Activated CD4-positive, CD25-positive, alpha-beta regulatory T cell treated with anti-CD3 and anti-CD28 coated beads, Interleukin-2, amount 50 U/mL, for 24 hours (primary cell): Measurements from ENCODE around the gene MTHFSD.

Source experiments
- ATAC-seq, 2 donors: fragments of 150-1000 bp; cut with Tn5 transposase; one replicate each; pipeline ENCODE4 v1.10.0; 2021; ENCODE audit warnings: mild to moderate bottlenecking in 1 of 2, moderate library complexity in 1 of 2

MTHFSD gene

DNA sequence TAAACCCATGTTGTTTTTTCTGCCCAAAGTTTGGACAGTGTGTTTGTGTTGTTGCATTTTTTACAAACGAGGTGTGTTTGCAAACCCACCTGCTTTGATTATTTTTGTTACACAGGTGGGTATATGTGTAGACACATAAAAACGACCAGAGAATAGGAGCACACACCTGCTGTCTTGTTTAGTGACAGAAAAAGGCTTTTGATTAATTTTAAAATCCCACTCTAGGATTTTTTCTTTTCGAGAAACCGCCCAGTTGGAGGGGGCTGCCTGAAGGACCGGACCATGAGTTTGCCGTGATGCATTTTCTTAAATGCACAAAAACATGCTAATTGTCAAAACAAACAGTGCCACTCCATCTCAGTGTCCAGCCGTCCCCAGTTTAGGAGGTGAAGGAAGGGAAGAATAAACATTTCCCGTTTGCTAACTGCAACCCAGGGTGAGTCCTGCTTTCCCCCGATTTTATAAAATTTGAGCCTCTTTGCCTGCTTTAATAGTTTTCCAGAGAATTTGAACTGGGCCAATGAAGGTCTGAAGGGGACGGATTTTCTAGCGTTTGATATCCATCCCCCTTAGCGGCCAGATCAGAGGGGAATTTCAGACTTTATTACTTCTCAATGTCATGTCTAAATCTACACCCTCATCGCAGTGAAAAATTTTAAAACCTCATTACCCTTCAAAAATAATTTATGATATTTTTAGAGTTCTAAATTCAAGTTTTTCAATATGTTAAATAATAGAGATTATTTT, 14.8 kb upstream of the MTHFSD start:
- no peak for ATAC-seq

GRCh38 chr16:86568677-86569623, 13.9 kb upstream of the MTHFSD start:
- no peak for ATAC-seq

DNA sequence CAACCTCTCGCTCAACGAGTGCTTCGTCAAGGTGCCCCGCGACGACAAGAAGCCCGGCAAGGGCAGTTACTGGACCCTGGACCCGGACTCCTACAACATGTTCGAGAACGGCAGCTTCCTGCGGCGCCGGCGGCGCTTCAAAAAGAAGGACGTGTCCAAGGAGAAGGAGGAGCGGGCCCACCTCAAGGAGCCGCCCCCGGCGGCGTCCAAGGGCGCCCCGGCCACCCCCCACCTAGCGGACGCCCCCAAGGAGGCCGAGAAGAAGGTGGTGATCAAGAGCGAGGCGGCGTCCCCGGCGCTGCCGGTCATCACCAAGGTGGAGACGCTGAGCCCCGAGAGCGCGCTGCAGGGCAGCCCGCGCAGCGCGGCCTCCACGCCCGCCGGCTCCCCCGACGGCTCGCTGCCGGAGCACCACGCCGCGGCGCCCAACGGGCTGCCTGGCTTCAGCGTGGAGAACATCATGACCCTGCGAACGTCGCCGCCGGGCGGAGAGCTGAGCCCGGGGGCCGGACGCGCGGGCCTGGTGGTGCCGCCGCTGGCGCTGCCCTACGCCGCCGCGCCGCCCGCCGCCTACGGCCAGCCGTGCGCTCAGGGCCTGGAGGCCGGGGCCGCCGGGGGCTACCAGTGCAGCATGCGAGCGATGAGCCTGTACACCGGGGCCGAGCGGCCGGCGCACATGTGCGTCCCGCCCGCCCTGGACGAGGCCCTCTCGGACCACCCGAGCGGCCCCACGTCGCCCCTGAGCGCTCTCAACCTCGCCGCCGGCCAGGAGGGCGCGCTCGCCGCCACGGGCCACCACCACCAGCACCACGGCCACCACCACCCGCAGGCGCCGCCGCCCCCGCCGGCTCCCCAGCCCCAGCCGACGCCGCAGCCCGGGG, 12.9 kb upstream of the MTHFSD start:
- ATAC-seq, result no peak

DNA sequence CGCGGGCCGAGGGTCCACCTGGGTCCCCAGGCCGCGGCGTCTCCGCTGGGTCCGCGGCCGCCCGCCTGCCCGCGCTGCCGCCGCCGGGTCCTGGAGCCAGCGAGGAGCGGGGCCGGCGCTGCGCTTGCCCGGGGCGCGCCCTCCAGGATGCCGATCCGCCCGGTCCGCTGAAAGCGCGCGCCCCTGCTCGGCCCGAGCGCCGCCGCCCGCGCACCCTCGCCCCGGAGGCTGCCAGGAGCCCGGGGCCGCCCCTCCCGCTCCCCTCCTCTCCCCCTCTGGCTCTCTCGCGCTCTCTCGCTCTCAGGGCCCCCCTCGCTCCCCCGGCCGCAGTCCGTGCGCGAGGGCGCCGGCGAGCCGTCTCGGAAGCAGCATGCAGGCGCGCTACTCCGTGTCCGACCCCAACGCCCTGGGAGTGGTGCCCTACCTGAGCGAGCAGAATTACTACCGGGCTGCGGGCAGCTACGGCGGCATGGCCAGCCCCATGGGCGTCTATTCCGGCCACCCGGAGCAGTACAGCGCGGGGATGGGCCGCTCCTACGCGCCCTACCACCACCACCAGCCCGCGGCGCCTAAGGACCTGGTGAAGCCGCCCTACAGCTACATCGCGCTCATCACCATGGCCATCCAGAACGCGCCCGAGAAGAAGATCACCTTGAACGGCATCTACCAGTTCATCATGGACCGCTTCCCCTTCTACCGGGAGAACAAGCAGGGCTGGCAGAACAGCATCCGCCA, 12.1 kb upstream of the MTHFSD start:
- no peak for ATAC-seq

DNA sequence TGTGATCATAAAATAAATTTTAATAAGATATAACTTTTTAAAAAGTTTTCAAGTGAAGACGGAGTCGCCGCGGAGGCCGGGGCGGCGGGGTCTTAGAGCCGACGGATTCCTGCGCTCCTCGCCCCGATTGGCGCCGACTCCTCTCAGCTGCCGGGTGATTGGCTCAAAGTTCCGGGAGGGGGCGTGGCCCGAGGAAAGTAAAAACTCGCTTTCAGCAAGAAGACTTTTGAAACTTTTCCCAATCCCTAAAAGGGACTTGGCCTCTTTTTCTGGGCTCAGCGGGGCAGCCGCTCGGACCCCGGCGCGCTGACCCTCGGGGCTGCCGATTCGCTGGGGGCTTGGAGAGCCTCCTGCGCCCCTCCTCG, 11.5 kb upstream of the MTHFSD start, which contains the start of gene FOXC2:
Gene FOXC2, plus strand, starts transcription at position 229 of the 365 bp plus-strand sequence. CDS start 507 bp downstream, outside the sequence.
- peak in 1 of 2 donors; percentile 50 for ATAC-seq

DNA sequence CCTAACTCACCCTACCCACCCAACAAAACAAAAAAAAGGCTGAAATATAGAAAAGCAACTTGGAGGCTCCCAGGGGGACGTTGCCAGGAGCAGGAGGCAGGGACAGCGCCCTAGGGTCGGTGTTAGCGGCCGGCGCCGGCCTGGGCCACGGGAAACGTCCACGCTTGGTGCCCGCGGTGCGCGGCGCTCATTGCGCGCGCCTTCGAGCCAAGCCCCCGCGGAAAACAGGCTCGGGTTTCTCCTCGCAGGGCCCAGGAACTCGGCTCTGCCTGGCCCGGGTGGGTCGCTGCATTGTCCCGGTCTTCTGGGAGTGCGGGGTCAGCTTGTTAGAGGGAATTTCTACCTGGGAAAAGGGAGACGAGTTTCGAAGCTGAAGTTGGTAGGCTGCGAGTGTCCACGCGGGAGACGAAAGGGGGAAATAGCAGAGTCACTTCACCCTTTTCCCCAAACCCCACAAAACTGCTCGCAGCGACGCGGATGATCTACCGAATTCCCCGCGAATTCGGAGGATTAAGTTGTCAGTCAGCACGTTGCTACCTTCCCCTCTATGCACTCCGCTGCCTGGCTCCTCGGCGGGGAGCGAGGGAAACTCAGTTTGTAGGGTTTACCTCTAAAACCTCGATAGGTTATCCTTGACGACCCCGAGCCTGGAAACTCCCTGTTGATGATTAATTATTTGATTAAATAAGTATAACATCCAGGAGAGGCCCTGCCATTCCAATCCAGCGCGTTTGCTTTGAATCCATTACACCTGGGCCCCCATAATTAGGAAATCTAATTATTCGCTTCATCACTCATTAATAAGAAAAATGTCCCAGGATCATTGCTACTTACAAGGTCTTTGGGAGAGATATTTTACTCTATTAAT, 10.8 kb upstream of the MTHFSD start:
- no peak for ATAC-seq

GRCh38 chr16:86565181-86565631, 10.2 kb upstream of the MTHFSD start:
- no peak for ATAC-seq

GRCh38 chr16:86563469-86564345, 8.7 kb upstream of the MTHFSD start:
- ATAC-seq, result peak; percentile 76 to 86

DNA sequence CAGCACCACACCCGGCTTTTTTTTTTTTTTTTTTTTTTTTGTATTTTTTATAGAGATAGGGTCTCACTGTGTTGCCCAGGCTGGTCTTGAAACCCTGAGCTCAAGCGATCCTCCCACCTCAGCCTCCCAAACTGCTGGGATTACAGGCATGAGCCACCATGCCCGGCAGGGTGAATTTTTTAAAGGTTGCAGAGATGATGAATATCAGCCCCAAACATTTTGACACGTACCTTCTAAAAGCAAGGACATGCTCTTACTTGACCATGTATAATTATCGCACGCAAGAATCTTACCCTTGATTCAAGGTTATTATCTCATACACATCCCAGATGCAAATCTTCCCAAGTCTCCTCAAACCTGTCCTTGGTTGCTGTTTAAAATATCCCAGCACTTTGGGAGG, 7.3 kb upstream of the MTHFSD start:
- no peak for ATAC-seq

DNA sequence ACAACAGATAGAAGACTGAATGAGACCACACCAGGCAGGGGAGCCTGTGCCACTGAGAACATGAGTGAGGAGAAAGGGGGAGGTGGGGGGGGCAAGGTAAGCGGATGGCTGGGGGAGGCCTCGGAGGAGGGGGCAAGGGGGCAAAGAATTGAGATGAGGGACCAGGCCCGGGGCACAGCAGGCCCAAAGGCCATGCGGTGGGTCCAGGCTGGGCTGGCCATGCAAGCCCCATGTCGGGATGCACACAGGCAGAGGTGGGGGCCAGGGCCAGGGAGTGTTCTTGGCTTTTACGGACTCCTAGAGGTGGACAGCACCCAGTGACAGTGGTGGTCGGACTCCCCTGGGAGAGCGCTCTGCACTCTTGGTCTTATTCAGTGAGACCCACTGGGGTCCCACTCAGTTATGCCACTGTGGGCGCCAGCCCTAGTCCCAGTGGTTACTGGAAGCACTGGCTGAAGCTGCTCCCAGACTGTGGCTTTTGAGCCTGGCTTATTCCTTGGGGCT, 4.8 kb upstream of the MTHFSD start:
- no peak for ATAC-seq

DNA sequence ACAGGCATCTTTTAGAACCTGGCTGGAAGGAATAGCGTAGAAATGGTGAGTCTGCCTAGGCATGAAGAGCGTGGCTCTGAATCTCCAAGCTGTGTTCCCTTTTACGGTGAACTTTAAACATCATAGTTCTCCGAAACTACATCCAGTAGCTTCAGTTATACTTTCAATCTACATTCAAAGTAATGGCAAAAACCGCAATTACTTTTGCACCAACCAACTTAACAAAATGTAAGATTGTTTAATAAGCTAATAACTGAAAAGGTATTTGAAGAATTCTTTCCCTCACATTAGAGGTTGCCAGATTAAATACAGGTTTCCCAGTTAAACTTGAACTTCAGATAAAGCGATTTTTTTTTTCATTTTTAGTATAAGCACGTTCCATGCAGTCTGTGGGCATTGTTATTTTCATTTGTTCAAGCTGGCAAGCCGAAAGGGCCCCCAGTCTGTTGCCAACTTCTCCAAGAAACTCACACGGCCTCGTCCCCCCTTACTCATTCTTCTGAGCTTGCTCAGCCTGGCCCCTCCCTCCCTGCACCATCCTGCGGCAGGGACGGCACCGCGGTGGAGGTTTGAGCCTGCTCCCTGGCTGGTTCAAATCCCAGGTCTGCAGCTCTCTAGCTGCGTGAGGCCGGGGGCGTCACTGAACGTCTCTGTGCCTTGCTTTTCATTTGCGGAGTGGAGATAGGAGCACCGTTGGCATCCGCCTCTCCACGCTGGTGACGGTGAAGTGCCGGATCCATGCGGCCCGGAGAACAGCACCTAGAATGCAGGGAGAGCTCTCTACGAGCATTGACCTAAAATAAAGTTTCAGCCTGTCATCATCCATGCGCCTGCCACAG, 3.5 kb upstream of the MTHFSD start:
- ATAC-seq, result no peak

GRCh38 chr16:86557587-86557986, 2.6 kb upstream of the MTHFSD start:
- no peak for ATAC-seq

DNA sequence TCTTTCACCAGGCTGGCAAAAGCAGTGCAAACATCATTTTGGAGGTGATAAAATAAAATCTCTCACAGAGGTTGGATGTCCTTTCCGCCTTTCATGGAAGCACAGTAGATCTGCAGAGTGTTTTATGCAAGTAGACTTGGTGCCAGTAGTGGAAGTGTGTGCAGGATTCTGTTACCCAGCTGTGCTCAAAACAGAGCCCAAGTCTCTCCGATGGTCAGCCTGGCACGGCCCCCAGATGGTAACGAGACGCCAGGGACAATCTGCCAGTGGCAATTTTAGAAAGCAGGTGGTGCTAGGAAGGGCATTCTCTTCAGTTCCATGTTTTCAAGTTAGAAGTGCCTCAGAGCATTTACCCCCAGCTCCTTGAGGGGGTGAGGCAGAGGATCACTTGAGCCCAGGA, 1.5 kb upstream of the MTHFSD start:
- ATAC-seq, result no peak

GRCh38 chr16:86555704-86556075, 655 bp upstream of the MTHFSD start:
- ATAC-seq, result no peak

DNA sequence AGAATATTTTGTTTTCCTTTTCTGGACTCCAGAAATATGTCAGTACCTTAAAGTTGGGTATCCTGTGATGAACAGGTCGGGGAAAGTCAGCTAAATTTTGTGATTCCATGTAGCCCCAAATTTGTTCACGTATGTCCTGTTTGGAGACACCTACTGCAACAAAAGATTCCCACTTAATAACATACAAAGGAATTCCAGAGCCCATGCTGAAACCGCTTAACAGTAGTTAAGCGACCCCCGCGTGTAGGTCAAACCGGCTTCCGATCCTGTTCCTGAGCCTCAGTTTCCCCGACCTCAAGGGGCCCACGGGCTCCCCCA, 477 bp downstream of the MTHFSD start:
- ATAC-seq, result no peak

DNA sequence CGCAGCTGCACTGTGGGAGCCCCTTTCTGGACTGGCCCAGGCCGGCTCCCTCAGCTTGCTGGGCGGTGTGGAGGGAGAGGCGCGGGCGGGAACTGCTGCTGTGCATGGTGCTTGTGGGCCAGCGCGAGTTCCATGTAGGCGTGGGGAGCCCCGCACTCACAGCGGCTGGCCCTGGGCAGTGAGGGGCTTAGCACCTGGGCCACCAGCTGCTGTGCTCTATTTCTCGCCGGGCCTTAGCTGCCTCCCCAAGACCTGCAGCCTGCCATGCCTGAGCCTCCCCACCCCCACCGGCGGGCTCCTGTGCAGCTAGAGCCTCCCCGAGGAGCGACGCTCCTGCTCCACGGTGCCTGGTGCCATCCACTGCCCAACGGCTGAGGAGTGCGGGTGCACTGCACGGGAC, 1.7 kb downstream of the MTHFSD start:
- ATAC-seq, result no peak

DNA sequence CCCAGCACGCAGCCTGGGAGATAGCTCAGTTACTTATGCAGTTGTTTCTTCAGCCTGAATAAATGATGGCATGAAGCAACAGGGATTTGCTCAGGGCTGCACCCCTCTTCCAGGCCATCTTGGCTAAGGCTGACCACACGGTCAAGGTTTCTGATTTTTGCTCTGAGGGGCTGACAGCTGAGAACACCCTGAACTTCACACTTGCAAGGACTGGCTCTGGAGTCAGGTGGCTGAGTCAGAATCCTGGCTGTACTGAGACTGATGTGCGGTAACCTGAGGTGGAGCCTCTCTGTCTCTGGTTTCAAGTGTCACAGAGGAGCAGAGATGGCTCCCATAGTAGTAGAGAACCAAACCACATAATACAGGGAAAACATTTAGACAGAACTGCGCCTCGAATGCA, 4.8 kb downstream of the MTHFSD start:
- no peak for ATAC-seq

DNA sequence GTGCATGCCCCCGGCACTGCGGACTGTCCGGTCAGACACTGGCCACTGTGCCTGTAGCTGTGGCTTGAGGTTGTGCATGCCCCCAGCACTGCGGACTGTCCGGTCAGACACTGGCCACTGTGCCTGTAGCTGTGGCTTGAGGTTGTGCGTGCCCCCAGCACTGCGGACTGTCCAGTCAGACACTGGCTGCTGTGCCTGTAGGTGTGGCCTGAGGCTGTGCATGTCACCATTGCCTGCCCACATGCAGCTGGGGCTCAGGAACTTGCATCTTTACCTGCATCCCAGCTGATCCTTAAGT, 5.2 kb downstream of the MTHFSD start:
- ATAC-seq, result no peak
